GM12878 (cell line): ENCODE measurements around the gene NMB. TPM values are rescaled to one million over a fixed set of nuclear protein-coding genes. Genes with fewer than 3 reads are reported as not detected.
A peak's percentile ranks its signal among the peaks of the same experiment; 100 is the strongest.

Experiments used
- ATAC-seq: fragments of 200-7000 bp; cut with Tn5 transposase; 3 replicates; pipeline ENCODE4 v1.9.1; 2020; ENCODE audit warnings: mild to moderate bottlenecking, moderate library complexity
- BruUV-seq: library from RNA; stranded (reverse); fragments of 400-500 nt; replicated peaks from 2 replicates; lab custom pipeline; 2021; lab: Mats Ljungman, UMichigan
- CTCF ChIA-PET: fragments of 300-600 bp; sonication (Branson Sonifier 250); formaldehyde crosslinking; extraction: SDS; loops from one replicate; lab custom pipeline; 2021; ENCODE audit warnings: inconsistent platforms; lab: Yijun Ruan, JAX
- POLR2A ChIA-PET: fragments of 350-600 bp; formaldehyde crosslinking; extraction: SDS; loops from one replicate; lab custom pipeline; 2021; ENCODE audit warnings: inconsistent platforms; lab: Charles Lee
- RAD21 ChIA-PET: fragments of 300-600 bp; sonication (Branson Sonifier 250); formaldehyde crosslinking; loops from one replicate; lab custom pipeline; 2023; ENCODE audit warnings: antibody characterized with exemption; ENCODE audit not compliant: unreplicated experiment; lab: Charles Lee
- SMC1A ChIA-PET: fragments of 300-600 bp; sonication (Branson Sonifier 250); formaldehyde crosslinking; loops from one replicate; lab custom pipeline; 2023; ENCODE audit not compliant: unreplicated experiment, uncharacterized antibody; lab: Charles Lee
- DNase-seq: peaks from one replicate; pipeline ENCODE4 v3.0.0-alpha.2; 2011; ENCODE audit warnings: low read depth, low spot score
- FAIRE-seq: peaks from 3 replicates; lab custom pipeline; 2011; peaks lifted over from hg19 to GRCh38; lab: Jason Lieb, UNC
- H2AFZ ChIP-seq: 2 replicates; pipeline ENCODE4 v1.6.0; 2011; ENCODE audit warnings: low read depth, low read length, control low read depth; ENCODE audit not compliant: control insufficient read depth
- H3K27ac ChIP-seq: 2 replicates; pipeline ENCODE4 v1.5.1; 2011; ENCODE audit warnings: control low read depth; ENCODE audit not compliant: control insufficient read depth, insufficient read depth
- H3K27me3 ChIP-seq, 2 experiments: replicated peaks in 1 of 2; 2 replicates each; pipeline versions ENCODE4 v1.6.0 to v1.6.1; 2011; ENCODE audit warnings: low read length in 1 of 2; ENCODE audit not compliant: control insufficient read depth in 2 of 2, insufficient read depth in 2 of 2
- H3K36me3 ChIP-seq, 2 experiments: 2 replicates each; pipeline ENCODE4 v1.5.1; 2011; ENCODE audit warnings: low read length in 1 of 2; ENCODE audit not compliant: control insufficient read depth in 2 of 2, insufficient read depth in 2 of 2
- H3K4me1 ChIP-seq: 2 replicates; pipeline ENCODE4 v1.6.1; 2011; ENCODE audit warnings: mild to moderate bottlenecking, low read length, moderate library complexity, mixed read lengths; ENCODE audit not compliant: control insufficient read depth, insufficient read depth
- H3K4me2 ChIP-seq: 2 replicates; pipeline ENCODE4 v1.6.0; 2011; ENCODE audit warnings: control low read depth; ENCODE audit not compliant: control insufficient read depth, insufficient read depth
- H3K4me3 ChIP-seq: fragments of 200-600 bp; sonication (generic); 2 replicates; pipeline ENCODE4 v1.5.1; 2016
- H3K79me2 ChIP-seq: 2 replicates; pipeline ENCODE4 v1.6.0; 2011; ENCODE audit warnings: low read length; ENCODE audit not compliant: control insufficient read depth, insufficient read depth
- H3K9ac ChIP-seq: 2 replicates; pipeline ENCODE4 v1.8.0; 2011; ENCODE audit warnings: low read length, control low read depth, mixed read lengths; ENCODE audit not compliant: control insufficient read depth, insufficient read depth
- H3K9me3 ChIP-seq: replicated peaks from 3 replicates; pipeline ENCODE4 v1.5.1; 2011; ENCODE audit warnings: mild to moderate bottlenecking, low read length; ENCODE audit not compliant: control insufficient read depth, insufficient read depth
- H4K20me1 ChIP-seq: 2 replicates; pipeline ENCODE4 v1.6.0; 2011; ENCODE audit not compliant: control insufficient read depth, insufficient read depth
- ATF7 ChIP-seq: fragments of 450-650 bp; IDR thresholded peaks from 2 replicates; pipeline ENCODE4 v1.6.1; 2016; ENCODE audit warnings: low read depth, mild to moderate bottlenecking
- BCLAF1 ChIP-seq: fragments of 450-650 bp; IDR thresholded peaks from 2 replicates; pipeline ENCODE4 v1.6.1; 2017; ENCODE audit warnings: antibody characterized with exemption, mild to moderate bottlenecking, moderate library complexity
- CBX5 ChIP-seq: sonication (generic); IDR thresholded peaks from 2 replicates; pipeline ENCODE4 v1.6.1; 2016; ENCODE audit warnings: low read depth, moderate library complexity, mild to moderate bottlenecking, inconsistent platforms
- DPF2 ChIP-seq: fragments of 450-650 bp; IDR thresholded peaks from 2 replicates; pipeline ENCODE4 v1.6.1; 2017; ENCODE audit warnings: mild to moderate bottlenecking
- E2F8 ChIP-seq: fragments of 450-650 bp; IDR thresholded peaks from 2 replicates; pipeline ENCODE4 v1.6.1; 2018; ENCODE audit warnings: mild to moderate bottlenecking, low read depth, moderate library complexity; ENCODE audit not compliant: partially characterized antibody
- RAD51 ChIP-seq: fragments of 450-650 bp; IDR thresholded peaks from 2 replicates; pipeline ENCODE4 v1.6.1; 2016; ENCODE audit warnings: moderate library complexity, mild to moderate bottlenecking, inconsistent platforms
- SMARCA5 ChIP-seq: fragments of 450-650 bp; IDR thresholded peaks from 2 replicates; pipeline ENCODE4 v1.6.1; 2017; ENCODE audit warnings: mild to moderate bottlenecking
- SMC3 ChIP-seq: IDR thresholded peaks from 2 replicates; pipeline ENCODE4 v1.6.1; 2011; ENCODE audit warnings: low read length, improper control_type of control experiment, borderline replicate concordance
- SPI1 ChIP-seq: IDR thresholded peaks from 2 replicates; pipeline ENCODE4 v1.6.1; 2011; ENCODE audit warnings: low read depth, mild to moderate bottlenecking, low read length, moderate library complexity, borderline replicate concordance; ENCODE audit not compliant: insufficient read depth
- ZNF217 ChIP-seq: fragments of 450-650 bp; IDR thresholded peaks from 2 replicates; pipeline ENCODE4 v1.6.1; 2017; ENCODE audit warnings: antibody characterized with exemption, mild to moderate bottlenecking
- ZNF24 ChIP-seq: fragments of 450-650 bp; IDR thresholded peaks from 2 replicates; pipeline ENCODE4 v1.6.1; 2017; ENCODE audit warnings: antibody characterized with exemption, mild to moderate bottlenecking
- ZNF687 ChIP-seq: fragments of 450-650 bp; IDR thresholded peaks from 2 replicates; pipeline ENCODE4 v1.6.1; 2017; ENCODE audit warnings: mild to moderate bottlenecking, moderate library complexity
- WGBS: methylation state at CpG from one replicate; pipeline ENCODE4 v1.1.6; 2016; ENCODE audit warnings: low lambda C conversion rate; ENCODE audit not compliant: insufficient replicate concordance, insufficient coverage; ENCODE audit errors: missing lambda C conversion rate; 5-methylcytosine and 5-hydroxymethylcytosine counted together
- in situ Hi-C: fragments of 300-500 bp; cut with MboI; formaldehyde crosslinking; loops from 9 replicates; pipeline ENCODE4 v1.14.3; 2018; ENCODE audit warnings: mixed read lengths
- intact Hi-C: fragments of 100-400 bp; cut with micrococcal nuclease; formaldehyde crosslinking; loops from one replicate; pipeline ENCODE4 v1.14.2; 2022; ENCODE audit not compliant: unreplicated experiment
- polyA plus RNA-seq, 11 experiments: library from polyadenylated mRNA; depleted of rRNA in 4 of 11; unstranded in 6 of 11; stranded (reverse) in 5 of 11; fragments of >200 nt; fragmentation: Nextera tagmentation in 4 of 11; fragmentation: Illumina TruSeq in 1 of 11; extraction: Ambion mirVana in 4 of 11; extraction: Trizol in 1 of 11; gene quantifications; 1 replicate in 1 of 11; 2 replicates in 10 of 11; pipeline versions ENCODE4 v1.2.1 to v1.2.3, GENCODE V29; 2011 to 2016; ENCODE audit warnings: inconsistent platforms in 2 of 11, missing spikeins in 2 of 11, low read depth in 1 of 11
- total RNA-seq, 4 experiments: library from RNA; depleted of rRNA in 3 of 4; stranded (reverse); fragments of >200 nt in 3 of 4; fragmentation: Illumina TruSeq in 1 of 4; extraction: Trizol in 1 of 4; gene quantifications; 2 replicates each; pipeline versions ENCODE4 v1.2.1 to v1.2.3, GENCODE V29; 2013 to 2021

NMB gene
- total and polyA plus RNA-seq, 10 of the 15 experiments (the other 5 are each of a cell fraction or from before 2014, with no cell fraction given): 0.32 to 4.1 (median 1.6) TPM

- no TSS peak for BruUV-seq
- Histone ChIP-seq H3K9ac (peak overlapping the region; percentile 42; the same call in 1 of the 2 replicates), H3K36me3 (no peaks in the 10 kb centered on the region), H3K27me3 (no peaks in the 10 kb centered on the region), H3K9me3 (no peaks in the 10 kb centered on the region), H3K4me1 (peaks cover 9% of the 10 kb centered on the region), H3K27ac (peak overlapping the region; percentile 5; the same call in 1 of the 2 replicates), H3K4me2 (peak overlapping the region; percentile 84), H3K4me3 (peak overlapping the region; percentile 65), H3K79me2 (no peaks in the 10 kb centered on the region; the same call in 1 of the 2 replicates), H4K20me1 (no peaks in the 10 kb centered on the region), H2AFZ (peak overlapping the region; percentile 66)
- ATAC-seq: peak; percentile 67
- intact Hi-C loops: loop anchor here (2.0 kb wide), 1 partner anchor 35 kb away; no protein-coding TSS in a partner anchor
- ChIA-PET SMC1A (interaction anchor here (1.3 to 2.5 kb wide), 4 partner anchors 18 to 35 kb away, joined by 3 to 11 read pairs (median 5); no protein-coding TSS in a partner anchor), POLR2A (interaction anchor here (0.6 kb wide), 1 partner anchor 14 kb away, joined by 5 read pairs; no protein-coding TSS in a partner anchor), RAD21 (interaction anchor here (0.6 to 0.8 kb wide), 2 partner anchors 32 to 94 kb away, joined by 3 to 4 read pairs; no protein-coding TSS in a partner anchor), CTCF (interaction anchor here (1.1 to 1.9 kb wide), 3 partner anchors 20 to 35 kb away, joined by 5 to 8 read pairs (median 6); partner anchors contain the start of genes WDR73 and ZSCAN2)
- no peak for DNase-seq
- in situ Hi-C loops: no loop called here
- 1% methylated on average over 105 of the region's 105 CpGs for WGBS
- no peak for FAIRE-seq
- no peak for TF ChIP-seq SMC3
- TF ChIP-seq ZNF217: peak; percentile 83
- peak; percentile 24; the same call in 1 of the 2 replicates for TF ChIP-seq ZNF687
- TF ChIP-seq SPI1: no peak
- no peak for TF ChIP-seq ZNF24
- TF ChIP-seq CBX5: no peak
- no peak for TF ChIP-seq E2F8
- TF ChIP-seq DPF2: peak; percentile 37
- TF ChIP-seq SMARCA5: peak; percentile 47; the same call in 1 of the 2 replicates
- no peak for TF ChIP-seq RAD51
- TF ChIP-seq BCLAF1: no peak
- TF ChIP-seq ATF7: no peak
Measured at GRCh38 chr15:84633311-84634227, 24.4 kb downstream of the NMB start.
